PC-9 (cell line): Measurements from ENCODE around the gene DCST2.

ENCODE experiments used
- EZH2 ChIP-seq: fragments of 200-600 bp; sonication (generic); IDR thresholded peaks from 2 replicates; pipeline ENCODE4 v1.8.0; 2017; ENCODE audit warnings: antibody characterized with exemption, low read depth
- TF ChIP-seq, protein P1 (sequence below): fragments of 200-600 bp; sonication (generic); conservative IDR thresholded peaks from 2 replicates; pipeline ENCODE4 v1.6.1; 2017; ENCODE audit warnings: mixed run types, antibody characterized with exemption, mild to moderate bottlenecking, moderate library complexity

DNA sequence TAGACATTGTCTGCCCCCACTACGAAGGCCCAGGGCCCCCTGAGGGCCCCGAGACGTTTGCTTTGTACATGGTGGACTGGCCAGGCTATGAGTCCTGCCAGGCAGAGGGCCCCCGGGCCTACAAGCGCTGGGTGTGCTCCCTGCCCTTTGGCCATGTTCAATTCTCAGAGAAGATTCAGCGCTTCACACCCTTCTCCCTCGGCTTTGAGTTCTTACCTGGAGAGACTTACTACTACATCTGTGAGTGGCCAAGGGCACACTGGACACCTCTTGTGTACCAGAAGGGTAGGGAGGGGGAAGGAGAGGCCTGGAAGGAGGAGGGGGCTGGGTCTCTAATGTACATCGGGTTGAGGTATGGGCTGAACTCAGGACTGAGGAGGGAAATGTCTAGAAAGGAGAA, 33.2 kb upstream of the DCST2 start:
- TF ChIP-seq, protein P1, sequence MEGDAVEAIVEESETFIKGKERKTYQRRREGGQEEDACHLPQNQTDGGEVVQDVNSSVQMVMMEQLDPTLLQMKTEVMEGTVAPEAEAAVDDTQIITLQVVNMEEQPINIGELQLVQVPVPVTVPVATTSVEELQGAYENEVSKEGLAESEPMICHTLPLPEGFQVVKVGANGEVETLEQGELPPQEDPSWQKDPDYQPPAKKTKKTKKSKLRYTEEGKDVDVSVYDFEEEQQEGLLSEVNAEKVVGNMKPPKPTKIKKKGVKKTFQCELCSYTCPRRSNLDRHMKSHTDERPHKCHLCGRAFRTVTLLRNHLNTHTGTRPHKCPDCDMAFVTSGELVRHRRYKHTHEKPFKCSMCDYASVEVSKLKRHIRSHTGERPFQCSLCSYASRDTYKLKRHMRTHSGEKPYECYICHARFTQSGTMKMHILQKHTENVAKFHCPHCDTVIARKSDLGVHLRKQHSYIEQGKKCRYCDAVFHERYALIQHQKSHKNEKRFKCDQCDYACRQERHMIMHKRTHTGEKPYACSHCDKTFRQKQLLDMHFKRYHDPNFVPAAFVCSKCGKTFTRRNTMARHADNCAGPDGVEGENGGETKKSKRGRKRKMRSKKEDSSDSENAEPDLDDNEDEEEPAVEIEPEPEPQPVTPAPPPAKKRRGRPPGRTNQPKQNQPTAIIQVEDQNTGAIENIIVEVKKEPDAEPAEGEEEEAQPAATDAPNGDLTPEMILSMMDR: no peak
- TF ChIP-seq EZH2: no peak
